Activated CD8-positive, alpha-beta memory T cell treated with anti-CD3 and anti-CD28 coated beads, Interleukin-2, amount 50 U/mL, for 1 hour (primary cell): ENCODE measurements around the gene NFIB.

Source experiments
- DNase-seq: peaks from one replicate; pipeline ENCODE4 v3.0.0-alpha.2; 2020; ENCODE audit errors: extremely low read depth

NFIB gene

DNA sequence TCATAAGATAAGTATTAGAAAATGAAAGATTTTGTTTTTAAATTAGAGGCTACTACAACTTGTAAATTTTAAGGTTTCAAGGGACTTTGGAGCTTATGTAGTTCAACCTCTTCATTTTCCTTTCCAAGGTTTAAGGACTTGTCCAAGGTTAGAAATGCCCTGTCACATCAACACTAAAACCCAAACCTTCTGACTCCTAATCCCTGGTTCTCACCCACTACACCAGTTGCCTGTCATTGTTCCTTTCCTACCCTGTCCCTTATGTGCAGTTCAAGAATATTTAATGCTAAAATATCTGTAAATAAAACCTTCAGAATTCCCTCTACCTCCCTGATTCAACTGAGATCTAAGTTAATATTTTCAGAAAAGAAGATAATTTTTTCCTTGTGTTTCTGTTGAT, 206.4 kb downstream of the NFIB start:
- no peak for DNase-seq

DNA sequence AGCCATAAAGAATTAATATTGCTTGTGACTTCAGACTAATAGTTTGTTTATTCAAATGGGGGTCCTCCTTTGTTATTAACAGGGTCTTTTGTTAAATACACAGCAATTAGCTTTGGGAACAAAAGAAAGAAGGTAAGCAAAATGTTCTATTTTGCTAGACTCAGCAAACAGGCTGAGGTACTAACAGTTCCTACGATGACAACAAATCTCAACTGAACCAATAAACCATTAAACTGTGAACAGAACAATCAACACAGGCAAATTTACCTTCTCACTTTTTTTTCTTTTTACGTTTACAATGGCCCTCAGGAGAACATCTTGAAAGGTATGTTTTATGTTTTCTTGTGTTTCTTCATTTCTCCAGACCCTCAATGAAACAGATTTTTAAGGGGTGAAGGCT, 207.2 kb downstream of the NFIB start:
- DNase-seq = no peak

DNA sequence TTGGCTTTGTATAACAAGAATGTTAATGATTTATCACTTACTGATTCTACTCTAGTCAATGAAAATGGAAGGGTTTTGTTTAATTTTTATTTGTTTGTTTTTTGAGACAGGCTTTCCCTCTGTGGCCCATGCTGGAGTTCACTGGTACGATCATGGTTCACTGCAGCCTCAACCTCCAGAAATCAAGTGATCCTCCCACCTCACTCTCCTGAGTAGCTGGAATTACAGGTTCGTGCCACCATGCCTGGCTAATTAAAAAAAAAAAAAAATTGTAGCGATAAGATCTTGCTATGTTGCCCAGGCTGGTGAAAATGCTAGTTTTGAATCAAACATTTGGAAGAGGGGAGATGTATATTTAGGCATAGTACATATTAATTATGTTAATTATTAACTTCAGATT, 209.4 kb downstream of the NFIB start:
- DNase-seq = no peak

DNA sequence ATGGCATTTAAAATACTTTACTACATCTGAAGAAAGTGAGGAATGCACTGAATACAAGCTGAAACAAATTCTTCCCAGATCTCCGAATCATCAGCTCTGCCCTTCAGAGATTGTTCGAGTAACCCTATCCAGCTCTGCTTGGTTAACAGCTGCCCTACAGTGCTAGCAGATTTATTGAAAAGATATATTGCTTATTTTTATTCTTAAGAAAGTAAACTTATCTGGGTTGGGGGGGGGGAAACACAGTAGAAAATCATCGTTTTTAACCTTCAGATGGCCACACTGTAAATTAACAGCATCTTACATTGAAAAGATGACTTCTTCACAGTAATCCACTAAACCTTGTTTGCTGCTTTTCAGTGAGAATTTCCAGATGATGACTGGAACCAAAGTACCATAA, 210.8 kb downstream of the NFIB start:
- DNase-seq = no peak

DNA sequence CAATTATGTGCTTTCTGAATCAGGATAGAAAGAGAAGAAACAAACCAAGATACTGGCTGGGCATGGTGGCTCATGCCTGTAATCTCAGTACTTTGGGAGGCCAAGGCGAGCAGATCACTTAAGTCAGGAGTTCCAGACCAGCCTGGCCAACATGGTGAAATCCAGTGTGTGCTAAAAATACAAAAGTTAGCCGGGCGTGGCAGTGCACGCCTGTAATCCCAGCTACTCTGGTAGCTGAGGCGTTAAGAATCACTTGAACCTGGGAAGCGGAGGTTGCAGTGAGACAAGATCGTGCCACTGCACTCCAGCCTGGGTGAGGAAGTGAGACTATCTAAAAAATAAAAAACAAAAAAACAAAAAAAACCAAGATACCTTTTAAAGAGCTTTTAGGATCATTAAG, 214.2 kb downstream of the NFIB start:
- no peak for DNase-seq

DNA sequence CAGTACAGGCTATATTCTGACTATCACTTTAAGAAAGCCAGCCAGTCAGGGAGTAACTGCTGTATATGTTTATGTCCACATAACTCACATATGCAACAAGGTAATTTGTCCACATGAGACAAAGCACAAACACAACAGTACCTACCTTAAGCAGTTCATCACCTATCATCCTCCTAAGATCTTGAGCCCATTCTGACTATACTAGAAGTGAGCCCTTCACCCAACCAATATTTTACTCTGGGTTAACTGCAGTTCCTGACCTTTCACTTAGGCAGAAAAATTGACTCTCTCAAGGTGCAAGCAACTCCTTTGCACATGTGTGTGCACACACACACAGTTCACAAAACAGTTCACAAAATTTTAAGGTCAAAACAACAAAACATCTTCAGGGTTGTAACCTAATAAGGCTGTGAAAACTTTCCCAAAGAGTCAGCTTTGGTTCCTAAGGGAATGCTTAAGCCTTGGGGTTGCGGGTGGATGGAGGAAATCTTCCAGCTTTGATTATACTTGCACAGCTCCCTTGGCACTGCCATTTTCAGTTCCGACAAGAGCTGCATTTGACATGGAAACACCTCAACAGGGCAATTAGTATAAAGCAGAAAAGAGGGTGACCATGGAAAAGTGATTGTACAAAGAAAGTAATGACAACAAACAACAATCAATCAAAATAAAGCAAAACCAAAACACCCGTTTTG, 215.3 kb downstream of the NFIB start:
- no peak for DNase-seq

DNA sequence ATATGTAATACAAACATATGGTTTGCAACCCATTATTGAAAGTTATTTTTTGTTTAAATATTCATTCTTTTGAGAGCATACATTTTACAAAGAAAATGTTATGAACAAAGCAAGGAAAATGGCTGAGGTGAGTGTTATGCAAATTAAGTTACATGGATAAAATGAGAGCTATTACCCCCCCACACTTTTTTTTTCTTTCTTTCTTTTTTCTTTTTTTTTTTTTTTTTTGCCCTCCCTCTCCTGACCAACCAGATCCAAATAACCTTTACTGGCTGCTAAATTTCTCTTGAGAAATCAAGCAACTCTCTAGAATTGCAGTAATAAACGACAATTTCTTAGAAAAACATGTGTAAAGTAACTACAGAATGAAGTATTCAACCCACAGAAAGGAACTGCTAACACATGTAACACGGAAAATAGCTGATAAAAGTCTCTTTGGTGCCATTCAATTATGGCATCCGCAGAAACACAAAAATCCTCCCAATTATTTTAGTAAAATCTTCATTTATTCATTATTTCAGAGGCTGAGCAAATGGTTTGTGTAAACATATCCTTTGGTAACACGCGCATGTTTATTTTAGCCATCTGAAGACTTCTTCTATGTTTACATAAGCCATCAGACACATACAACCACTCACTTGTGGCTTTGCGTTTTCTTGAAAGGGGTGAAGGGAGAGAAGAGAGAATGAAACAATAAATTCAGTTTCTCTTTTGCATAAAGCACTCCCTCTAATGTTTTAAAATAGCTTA, 216.1 kb downstream of the NFIB start:
- no peak for DNase-seq

DNA sequence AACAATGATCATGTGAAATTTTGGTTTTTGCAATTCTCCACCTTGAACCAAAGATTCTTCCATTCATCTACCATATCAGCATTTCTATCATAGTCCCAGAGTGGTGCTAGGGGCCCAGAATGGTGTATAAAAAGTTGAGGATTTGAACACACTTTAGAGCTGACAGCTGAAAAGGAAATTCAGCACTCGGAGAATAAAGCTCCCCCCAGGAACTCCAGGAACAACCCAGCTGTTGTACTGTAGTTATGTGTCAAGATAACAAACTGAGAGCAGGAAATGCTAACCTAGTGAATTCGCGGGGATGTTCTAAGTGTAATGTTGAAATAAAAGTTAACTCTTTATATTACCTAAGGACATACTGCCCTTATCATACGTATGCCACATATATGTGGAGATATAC, 216.7 kb downstream of the NFIB start:
- DNase-seq = no peak

DNA sequence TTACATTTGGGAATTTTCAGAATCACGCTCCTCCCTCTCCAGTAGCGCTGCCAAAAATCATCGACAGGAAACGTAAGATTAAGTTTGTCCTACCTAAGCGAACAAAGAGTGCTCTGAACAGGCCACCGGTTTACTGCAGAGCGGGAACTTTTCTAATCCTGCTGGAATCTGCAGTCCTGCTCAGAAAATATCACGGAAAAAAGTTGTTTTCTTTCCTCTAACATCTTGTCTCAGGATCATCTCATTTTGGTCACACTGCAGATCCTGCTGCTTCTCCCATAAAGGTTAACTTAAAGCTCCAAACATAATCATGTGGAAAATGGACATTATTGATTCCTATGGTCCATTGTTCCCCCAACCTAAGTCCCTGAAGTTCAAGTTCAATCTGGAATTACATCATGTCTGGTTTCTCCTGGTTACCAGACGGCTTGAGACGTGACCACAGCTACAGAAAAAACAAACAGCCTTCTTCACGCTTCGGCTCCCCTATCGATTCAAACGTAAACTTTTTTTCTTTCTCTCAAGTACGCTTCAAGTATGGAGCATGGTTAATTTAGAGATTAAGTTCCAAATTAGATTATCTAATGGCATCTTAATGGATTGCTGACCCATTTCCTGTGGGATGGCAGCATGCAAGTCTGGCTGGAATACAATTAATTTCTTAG, 217.6 kb downstream of the NFIB start:
- DNase-seq = no peak

DNA sequence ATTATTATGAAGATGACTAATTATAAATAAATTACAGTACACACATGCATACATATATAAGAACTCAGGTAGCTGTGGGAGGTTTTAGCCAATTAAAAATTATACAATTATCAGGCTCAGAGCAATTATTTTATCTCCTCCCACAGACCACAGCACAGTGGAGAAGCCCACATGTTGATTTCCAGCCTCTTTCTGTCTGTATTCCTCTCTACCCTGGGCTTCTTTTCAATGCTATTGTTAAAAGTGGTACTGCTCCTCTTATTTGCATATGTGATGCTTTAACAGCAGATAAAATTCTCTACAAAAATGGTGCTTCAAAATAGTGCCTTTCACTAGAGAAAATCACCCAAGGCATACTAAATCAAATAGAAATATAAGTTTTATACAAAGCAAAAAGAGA, 218.7 kb downstream of the NFIB start:
- DNase-seq = no peak

DNA sequence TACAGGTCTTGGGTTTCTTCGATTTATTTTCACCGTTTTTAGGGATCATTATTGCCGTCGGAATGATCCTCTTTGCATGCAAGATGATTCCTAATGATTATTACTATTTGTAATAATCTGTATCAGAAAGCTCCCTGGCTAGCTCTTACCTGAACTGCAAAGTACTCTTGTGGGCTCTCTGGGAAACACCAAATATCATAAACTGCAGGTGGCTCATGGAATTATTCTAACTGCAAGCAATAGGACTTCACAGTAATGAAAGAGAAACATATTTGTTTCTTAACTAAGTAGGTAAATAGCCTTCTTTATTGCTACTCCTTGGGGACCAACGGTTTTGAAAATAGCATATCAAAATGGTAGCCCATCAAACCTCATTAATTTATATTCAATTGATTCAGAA, 219.4 kb downstream of the NFIB start:
- DNase-seq = no peak

DNA sequence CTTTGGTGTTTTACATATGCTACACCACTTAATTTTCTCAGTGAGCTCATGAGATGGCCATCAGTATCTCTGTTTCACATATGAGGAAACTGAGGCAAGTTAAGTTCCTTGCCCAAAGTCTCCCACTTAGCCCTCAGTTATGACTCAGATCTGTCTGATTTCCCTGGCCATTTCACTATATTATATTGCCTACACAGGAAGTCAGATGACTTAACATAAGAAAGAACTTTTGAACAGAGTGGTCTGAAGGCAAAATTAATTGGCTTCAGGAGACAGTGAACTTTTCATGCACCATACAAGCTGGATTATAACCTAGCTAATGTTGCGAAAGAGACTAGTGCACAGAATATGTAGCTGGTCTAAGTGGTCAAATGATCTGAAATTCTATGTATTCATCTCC, 221.6 kb downstream of the NFIB start:
- no peak for DNase-seq

DNA sequence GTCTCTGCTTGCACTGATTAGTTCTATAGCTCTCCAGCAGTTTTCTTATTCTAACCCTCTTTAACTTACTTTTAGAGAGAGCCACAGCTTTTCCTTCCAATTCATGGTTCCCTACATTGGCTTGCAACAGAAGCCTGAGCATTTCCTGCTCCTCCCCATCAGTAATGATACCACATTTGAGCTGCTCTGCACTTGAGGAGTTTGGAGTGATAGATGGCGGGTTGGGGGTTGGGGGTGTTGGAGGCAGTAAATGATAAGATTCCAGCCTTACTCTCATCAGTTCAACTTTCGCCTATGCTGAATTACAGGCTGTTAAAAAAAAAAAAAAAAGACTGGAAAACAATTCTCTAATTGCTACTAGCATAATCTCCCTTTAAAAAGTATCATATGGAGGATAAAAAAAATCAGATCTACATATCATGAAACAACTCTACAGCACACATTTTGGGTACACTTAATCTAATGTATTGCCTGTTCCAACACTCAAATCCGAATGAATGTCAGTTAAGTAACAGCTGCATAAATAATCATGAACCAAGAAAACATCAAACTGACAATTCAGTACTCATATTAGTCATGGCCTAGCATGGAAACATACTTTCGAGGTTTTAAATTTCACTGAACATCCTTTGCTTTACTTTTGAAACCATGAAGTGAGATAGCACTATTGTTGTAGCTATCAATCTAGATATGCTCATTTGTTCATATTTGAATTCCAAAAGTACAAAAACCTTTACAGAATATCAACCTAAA, 224.7 kb downstream of the NFIB start:
- DNase-seq = no peak

DNA sequence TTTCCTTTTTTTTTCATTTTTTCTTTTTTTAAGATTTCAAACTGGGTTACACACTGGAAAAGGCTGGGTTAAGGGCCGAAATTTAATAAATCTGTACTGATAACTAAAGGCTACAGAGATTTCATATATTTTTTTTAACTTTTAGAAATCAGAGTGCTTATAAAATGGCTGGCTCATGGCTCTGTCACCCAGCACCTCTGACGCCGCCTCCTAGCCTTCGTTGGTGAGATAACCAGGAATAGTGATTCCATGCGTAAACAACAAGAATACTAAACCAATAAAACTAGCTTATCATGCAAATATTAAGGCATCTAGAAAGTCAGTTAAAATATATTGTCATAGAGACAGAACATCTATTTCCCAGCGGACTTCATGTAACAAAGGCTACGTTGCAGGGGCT, 226.4 kb downstream of the NFIB start:
- no peak for DNase-seq

DNA sequence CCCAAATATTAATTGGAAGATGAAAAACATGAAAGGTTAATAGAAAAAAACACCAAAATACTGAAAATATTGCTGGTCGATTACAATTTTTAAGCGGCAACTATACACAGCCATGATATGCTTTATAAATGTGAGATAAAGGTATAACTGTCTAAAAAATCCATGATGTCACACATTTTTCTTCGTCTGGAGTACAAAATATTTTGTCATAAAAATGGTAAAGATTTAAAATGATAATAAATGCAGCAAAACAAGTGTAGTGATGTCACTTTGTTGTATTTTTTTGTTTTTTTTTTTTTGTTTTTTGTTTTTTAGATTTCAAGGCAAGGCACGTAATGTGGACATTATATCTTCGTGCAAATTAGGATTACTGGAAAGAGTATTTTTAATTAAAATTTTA, 227.4 kb downstream of the NFIB start:
- DNase-seq = no peak

DNA sequence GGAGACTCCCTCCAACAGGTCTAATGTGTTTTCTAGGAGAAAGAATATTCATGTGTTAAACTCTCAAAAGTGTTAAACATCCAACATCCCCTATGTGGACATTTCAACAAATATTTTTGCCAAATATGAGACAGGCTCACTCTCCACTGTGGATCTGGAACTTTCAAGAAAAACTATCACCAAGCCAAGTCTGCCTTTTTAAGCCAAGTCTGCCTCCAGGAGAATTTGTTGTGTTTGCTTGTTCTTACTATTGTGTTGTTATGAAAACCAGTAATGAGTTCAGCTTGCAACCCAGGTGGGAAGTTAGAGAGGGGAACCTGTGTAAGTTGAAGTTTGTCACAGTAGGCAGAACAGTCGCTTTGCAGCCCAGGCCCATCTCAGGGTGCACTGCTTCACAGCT, 228.1 kb downstream of the NFIB start:
- DNase-seq = no peak

DNA sequence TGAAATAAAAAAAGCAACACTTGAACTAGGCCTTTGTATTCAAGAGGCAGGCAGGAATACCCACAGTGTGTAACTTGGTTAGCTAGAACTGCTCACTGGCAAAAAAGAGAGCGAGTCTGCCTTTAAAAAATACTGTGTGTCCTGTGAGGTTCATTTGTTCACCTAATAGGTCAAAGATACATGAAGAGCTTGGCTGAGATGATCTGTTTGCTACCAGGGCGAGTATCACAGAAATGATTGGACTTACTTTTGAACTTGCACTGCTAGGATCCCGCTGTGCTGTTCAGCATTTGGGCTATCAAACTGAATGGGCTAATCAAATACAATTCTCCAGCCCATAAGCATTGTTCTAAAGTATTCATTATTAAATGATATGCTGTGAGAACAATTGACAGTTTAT, 229.1 kb downstream of the NFIB start:
- no peak for DNase-seq

DNA sequence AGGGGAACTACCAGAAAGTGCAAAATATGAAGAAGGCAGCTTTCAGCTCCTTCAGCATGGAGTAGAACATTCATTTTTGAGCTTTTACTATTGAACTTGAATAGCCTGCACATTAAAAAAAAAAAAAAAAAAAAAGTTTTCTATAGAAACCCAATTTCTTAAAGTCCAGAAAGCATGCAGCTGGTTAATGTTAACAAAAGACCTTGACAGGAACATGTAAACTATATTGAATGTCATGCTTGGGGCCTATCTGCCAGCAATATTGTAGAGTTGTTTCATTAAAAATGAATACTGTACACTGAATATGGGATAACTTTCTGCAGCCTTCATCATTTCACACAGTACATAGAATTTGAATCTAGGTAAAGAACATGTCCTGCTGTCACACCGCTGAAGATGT, 230.6 kb downstream of the NFIB start:
- no peak for DNase-seq

DNA sequence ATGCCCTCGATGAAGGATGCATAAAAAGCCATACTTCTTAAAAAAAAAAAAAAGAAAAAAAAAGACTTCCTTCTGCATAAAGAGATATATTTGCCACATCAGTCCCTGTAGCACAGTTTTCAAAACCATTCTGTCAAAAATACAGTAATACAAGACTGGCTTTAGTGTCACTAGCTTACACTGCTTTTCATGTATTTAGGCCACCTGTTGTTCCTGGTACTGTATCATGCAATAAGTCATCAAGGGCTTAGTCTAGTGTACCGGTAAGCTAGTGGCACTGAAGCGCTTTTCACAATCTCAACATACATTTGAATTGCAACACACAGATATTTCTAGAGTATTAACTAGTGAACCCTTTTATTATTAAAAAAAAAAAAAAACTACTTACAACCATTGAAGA, 231.2 kb downstream of the NFIB start:
- no peak for DNase-seq

DNA sequence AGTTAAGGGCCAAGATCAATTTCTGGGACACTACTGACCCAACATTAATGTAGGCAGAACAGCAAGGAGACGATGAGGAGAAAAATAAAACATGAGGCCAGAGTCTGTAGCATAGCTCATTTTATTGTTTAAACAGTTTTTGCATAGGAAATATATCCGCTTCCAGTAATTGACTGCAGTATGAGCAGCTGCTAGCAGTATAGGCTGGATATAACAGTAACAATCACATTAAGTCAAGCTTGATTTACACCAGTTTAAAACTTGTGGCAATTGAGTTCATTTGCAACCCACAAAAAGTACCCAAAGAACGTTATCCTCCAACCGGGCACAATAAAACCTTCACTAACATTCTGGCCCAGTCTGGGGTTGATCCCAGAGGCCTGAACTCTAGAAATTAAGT, 232.2 kb downstream of the NFIB start:
- no peak for DNase-seq

DNA sequence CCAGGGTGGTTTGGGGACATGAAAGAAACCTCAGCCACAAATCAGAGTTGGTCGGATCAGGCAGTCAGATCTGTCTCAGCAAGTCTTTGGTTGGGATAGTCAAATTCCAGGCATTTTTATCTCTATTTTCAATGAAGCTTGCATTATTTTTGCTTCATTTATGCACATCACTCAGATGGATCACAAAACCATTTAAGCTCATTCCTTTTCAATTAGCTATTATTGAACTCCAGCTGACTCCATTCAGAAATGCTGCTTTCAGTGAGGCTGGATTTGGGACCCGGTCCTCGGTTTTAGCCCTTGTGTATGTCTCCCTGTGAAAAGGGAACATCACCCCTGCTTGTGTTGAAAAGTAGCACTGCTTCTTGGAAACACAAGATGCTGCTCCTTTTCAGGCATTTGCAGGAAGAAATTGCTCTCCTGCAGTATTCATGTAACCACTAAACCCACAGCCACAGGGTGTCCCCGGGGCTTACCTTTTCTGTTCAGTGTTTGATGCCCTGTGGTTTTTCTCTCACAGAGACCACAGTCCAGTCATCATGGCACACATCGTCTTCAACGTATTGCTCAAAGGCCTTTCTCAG, 232.9 kb downstream of the NFIB start:
- no peak for DNase-seq

DNA sequence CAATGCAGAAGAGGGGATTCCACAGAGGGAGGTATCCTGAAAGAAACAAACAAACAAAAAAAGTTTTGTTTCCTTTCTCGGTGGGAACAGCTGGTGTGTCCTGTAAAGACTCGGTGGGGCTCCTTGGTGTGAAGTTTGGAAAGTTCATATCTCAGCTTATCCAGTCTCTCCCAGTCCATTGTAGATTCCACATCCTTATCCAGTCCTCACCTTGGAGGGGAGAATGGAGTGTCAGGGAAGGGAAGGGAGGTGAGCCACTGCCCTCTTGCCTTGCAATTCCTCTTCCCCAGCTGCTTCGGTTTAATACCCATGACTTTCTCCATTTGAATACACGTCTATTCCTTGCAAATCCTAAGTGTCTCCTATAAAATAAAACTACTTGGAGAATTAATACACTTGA, 234.5 kb downstream of the NFIB start:
- DNase-seq = no peak
